Fibroblast of the aortic adventitia (primary cell): ENCODE measurements around the gene CACNA1I. TPM values are rescaled to one million over a fixed set of nuclear protein-coding genes. Genes with fewer than 3 reads are reported as not detected.

Source experiments
- DNase-seq: peaks from one replicate; pipeline ENCODE4 v3.0.0-alpha.2; 2010; ENCODE audit warnings: low read depth
- H3K4me3 ChIP-seq: 2 replicates; pipeline ENCODE4 v1.5.1; 2011; ENCODE audit warnings: low read depth, mild to moderate bottlenecking, control low read depth, low read length, moderate library complexity
- CTCF ChIP-seq: IDR thresholded peaks from 2 replicates; pipeline ENCODE4 v1.5.1; 2011; ENCODE audit warnings: mild to moderate bottlenecking, low read length, control low read depth, inconsistent platforms; ENCODE audit not compliant: insufficient read depth
- total RNA-seq: library from RNA; depleted of rRNA; stranded (reverse); fragments of >200 nt; gene quantifications from 2 replicates; pipeline ENCODE4 v1.2.3, GENCODE V29; 2012; ENCODE audit warnings: low replicate concordance

Gene CACNA1I
- total RNA-seq, 1 donor = under 0.01 TPM

GRCh38 chr22:39526736-39527171 lies 43.8 kb upstream of the CACNA1I start:
- no peak overlapping the region for H3K4me3 ChIP-seq
- DNase-seq = no peak
- TF ChIP-seq CTCF = no peak

- DNase-seq = no peak
- no peak for TF ChIP-seq CTCF
- H3K4me3 ChIP-seq = no peak overlapping the region
These were observed 43.0 kb upstream of the CACNA1I start for GRCh38 chr22:39527481-39527961.

GRCh38 chr22:39528080-39528661 lies 42.4 kb upstream of the CACNA1I start:
- TF ChIP-seq CTCF = no peak
- H3K4me3 ChIP-seq = no peak overlapping the region
- no peak for DNase-seq

GRCh38 chr22:39528681-39529486 lies 41.7 kb upstream of the CACNA1I start:
- H3K4me3 ChIP-seq = peak overlapping the region; percentile 42
- peak; percentile 94 for DNase-seq
- TF ChIP-seq CTCF = peak; percentile 99

- H3K4me3 ChIP-seq = no peak overlapping the region
- TF ChIP-seq CTCF = no peak
- DNase-seq = no peak
These were observed 41.1 kb upstream of the CACNA1I start for GRCh38 chr22:39529487-39529851.

DNA sequence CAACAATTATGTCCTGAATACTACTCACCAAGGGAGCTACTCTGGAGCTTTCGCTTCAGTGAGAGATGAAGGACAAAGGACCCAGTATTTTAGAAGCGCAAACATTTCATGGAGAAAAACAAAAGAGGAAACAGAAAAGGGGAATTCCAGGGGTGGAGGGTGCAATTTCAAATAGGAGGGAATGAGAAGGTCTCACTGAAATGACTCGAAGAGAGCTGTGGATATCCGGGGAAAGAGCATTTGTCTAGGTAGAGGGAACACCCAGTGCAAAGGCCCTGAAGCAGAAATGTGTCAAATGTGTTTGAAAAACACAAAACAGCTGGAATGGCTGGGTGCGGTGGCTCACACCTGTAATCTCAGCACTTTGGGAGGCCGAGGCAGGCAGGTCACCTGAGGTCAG lies 40.4 kb upstream of the CACNA1I start:
- no peak for TF ChIP-seq CTCF
- DNase-seq = no peak
- H3K4me3 ChIP-seq = no peak overlapping the region
